SK-N-SH treated with all-trans-retinoic acid at 6 μM for 48 hours (cell line): Measurements from ENCODE around the gene DCAF16.

Source experiments
- GLIS3 ChIP-seq: fragments of 250-450 bp; sonication (Bioruptor Pico); IDR thresholded peaks from 2 replicates; pipeline ENCODE4 v1.5.0; 2020; ENCODE audit warnings: mild to moderate bottlenecking, moderate library complexity
- ZC3H10 ChIP-seq: fragments of 250-450 bp; sonication (Bioruptor Pico); IDR thresholded peaks from 2 replicates; pipeline ENCODE4 v1.5.1; 2021; ENCODE audit warnings: mild to moderate bottlenecking, moderate library complexity
- ZFP30 ChIP-seq: fragments of 450-650 bp; formaldehyde crosslinking; IDR thresholded peaks from 2 replicates; pipeline ENCODE4 v1.5.0; 2022; ENCODE audit warnings: mild to moderate bottlenecking, moderate library complexity
- TF ChIP-seq, protein P1 (sequence below): fragments of 250-450 bp; sonication (Bioruptor Pico); IDR thresholded peaks from 2 replicates; pipeline ENCODE4 v1.8.0; 2021; ENCODE audit warnings: low read depth, mild to moderate bottlenecking, moderate library complexity, borderline replicate concordance

- no peak for TF ChIP-seq GLIS3 (CRISPR knock-in tag)
- TF ChIP-seq, protein P1, sequence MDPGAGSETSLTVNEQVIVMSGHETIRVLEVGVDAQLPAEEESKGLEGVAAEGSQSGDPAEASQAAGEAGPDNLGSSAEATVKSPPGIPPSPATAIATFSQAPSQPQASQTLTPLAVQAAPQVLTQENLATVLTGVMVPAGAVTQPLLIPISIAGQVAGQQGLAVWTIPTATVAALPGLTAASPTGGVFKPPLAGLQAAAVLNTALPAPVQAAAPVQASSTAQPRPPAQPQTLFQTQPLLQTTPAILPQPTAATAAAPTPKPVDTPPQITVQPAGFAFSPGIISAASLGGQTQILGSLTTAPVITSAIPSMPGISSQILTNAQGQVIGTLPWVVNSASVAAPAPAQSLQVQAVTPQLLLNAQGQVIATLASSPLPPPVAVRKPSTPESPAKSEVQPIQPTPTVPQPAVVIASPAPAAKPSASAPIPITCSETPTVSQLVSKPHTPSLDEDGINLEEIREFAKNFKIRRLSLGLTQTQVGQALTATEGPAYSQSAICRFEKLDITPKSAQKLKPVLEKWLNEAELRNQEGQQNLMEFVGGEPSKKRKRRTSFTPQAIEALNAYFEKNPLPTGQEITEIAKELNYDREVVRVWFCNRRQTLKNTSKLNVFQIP (CRISPR knock-in tag): no peak
- no peak for TF ChIP-seq ZFP30
- no peak for TF ChIP-seq ZC3H10 (CRISPR knock-in tag)
These were observed 24.7 kb downstream of the DCAF16 start for GRCh38 chr4:17785858-17786257.
